ENCODE data around the gene IQGAP1.

- TF ChIP-seq CTCF (IDR thresholded peaks at IDR 0.05) (no peak), POLR2A (IDR thresholded peaks at IDR 0.05) (no peak)
Measured at GRCh38 chr15:90458061-90458460, 70.0 kb downstream of the IQGAP1 start.
